ENCODE data around the gene ANAPC10. TPM values are rescaled to one million over a fixed set of nuclear protein-coding genes. Genes with fewer than 3 reads are reported as not detected.

ANAPC10 gene
- polyA plus RNA-seq, 1 experiment = 25.0 TPM

GRCh38 chr4:144955104-144955503 is 142.9 kb downstream of the ANAPC10 start:
- Histone ChIP-seq H3K9me3 (ENCODE audit: control insufficient read depth, insufficient read depth, low read length) (no peaks in the 10 kb centered on the region; the same call in 1 of the 2 replicates), H3K27ac (ENCODE audit: low read depth, low read length) (no peak overlapping the region), H3K4me3 (ENCODE audit: low read depth, low read length) (no peak overlapping the region), H3K27me3 (ENCODE audit: control insufficient read depth, insufficient read depth, low read length) (no peaks in the 10 kb centered on the region)
- TF ChIP-seq, protein P1, sequence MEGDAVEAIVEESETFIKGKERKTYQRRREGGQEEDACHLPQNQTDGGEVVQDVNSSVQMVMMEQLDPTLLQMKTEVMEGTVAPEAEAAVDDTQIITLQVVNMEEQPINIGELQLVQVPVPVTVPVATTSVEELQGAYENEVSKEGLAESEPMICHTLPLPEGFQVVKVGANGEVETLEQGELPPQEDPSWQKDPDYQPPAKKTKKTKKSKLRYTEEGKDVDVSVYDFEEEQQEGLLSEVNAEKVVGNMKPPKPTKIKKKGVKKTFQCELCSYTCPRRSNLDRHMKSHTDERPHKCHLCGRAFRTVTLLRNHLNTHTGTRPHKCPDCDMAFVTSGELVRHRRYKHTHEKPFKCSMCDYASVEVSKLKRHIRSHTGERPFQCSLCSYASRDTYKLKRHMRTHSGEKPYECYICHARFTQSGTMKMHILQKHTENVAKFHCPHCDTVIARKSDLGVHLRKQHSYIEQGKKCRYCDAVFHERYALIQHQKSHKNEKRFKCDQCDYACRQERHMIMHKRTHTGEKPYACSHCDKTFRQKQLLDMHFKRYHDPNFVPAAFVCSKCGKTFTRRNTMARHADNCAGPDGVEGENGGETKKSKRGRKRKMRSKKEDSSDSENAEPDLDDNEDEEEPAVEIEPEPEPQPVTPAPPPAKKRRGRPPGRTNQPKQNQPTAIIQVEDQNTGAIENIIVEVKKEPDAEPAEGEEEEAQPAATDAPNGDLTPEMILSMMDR (IDR thresholded peaks at IDR 0.05; ENCODE audit: low read depth, low read length) = no peak
- ChIA-PET CTCF (no interaction called here), POLR2A (no interaction called here)
- DNase-seq (ENCODE audit: low read depth, low spot score) = no peak

DNA sequence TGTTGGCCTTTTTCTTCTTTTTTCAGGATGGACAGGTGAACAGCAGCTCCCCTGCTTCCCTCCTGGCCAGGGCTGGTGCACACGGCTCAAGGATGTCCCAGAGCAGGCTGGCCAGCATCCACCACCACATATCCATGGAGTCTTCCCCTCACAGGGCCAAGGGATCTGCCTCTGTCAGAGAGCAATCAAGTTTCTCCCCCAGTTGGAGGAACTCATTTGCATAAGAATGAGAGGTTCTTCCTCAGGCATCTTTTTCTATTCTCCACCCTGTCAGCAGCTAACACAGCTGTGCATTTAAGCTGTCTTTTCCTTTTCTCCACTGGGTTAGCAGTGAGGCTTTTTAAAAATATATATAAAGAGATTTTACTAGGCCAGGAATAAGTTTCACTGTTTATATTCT is 143.8 kb downstream of the ANAPC10 start:
- ChIA-PET POLR2A (no interaction called here), CTCF (no interaction called here)
- no peak overlapping the region for H3K4me3 ChIP-seq (ENCODE audit: low read depth, low read length)
- TF ChIP-seq, protein P1 (IDR thresholded peaks at IDR 0.05; ENCODE audit: low read depth, low read length) = no peak
- DNase-seq (ENCODE audit: low read depth, low spot score) = no peak
- no peaks in the 10 kb centered on the region; the same call in 1 of the 2 replicates for H3K9me3 ChIP-seq (ENCODE audit: control insufficient read depth, insufficient read depth, low read length)
- no peaks in the 10 kb centered on the region for H3K27me3 ChIP-seq (ENCODE audit: control insufficient read depth, insufficient read depth, low read length)
- H3K27ac ChIP-seq (ENCODE audit: low read depth, low read length) = no peak overlapping the region

- TF ChIP-seq, protein P1 (IDR thresholded peaks at IDR 0.05; ENCODE audit: low read depth, low read length) = no peak
- Histone ChIP-seq H3K4me3 (ENCODE audit: low read depth, low read length) (no peak overlapping the region), H3K27ac (ENCODE audit: low read depth, low read length) (no peak overlapping the region), H3K27me3 (ENCODE audit: control insufficient read depth, insufficient read depth, low read length) (no peaks in the 10 kb centered on the region), H3K9me3 (ENCODE audit: control insufficient read depth, insufficient read depth, low read length) (no peaks in the 10 kb centered on the region)
- no peak for DNase-seq (ENCODE audit: low read depth, low spot score)
- ChIA-PET CTCF (no interaction called here), POLR2A (no interaction called here)
These were observed 149.6 kb downstream of the ANAPC10 start for GRCh38 chr4:144948421-144948820.

DNA sequence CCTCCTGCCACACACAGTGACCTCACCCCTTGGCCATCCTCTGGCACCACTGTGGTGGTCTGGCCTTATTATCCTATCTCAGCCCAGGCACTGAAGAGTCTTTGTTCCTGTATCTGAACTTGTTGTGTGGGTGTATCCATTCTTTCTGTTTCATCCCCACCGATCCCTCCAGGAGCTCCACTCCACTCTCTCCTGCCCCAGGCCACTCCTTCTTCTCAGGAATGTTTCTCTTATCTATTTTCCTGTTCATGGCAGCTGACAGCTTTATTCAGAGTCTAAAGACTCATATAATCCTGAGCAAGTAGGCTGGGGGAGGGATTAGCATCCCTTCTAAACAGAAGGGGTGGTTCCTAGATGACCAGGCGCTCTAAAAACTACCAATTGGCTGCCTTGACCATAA is 150.0 kb downstream of the ANAPC10 start:
- CTCF ChIA-PET = no interaction called here
- no peak for DNase-seq (ENCODE audit: low read depth, low spot score)
- H3K4me3 ChIP-seq (ENCODE audit: low read depth, low read length) = no peak overlapping the region
- H3K27me3 ChIP-seq (ENCODE audit: control insufficient read depth, insufficient read depth, low read length) = no peaks in the 10 kb centered on the region
- no peak overlapping the region for H3K27ac ChIP-seq (ENCODE audit: low read depth, low read length)
- POLR2A ChIA-PET = no interaction called here
- H3K9me3 ChIP-seq (ENCODE audit: control insufficient read depth, insufficient read depth, low read length) = no peaks in the 10 kb centered on the region
- TF ChIP-seq, protein P1 (IDR thresholded peaks at IDR 0.05; ENCODE audit: low read depth, low read length) = no peak

Other genes with a start within 250 kb of the ANAPC10 start
- 73.2 and 82.0 TPM in 2 replicates for gene ABCE1, start 115 bp upstream of the ANAPC10 start, polyA plus RNA-seq (2011; rRNA removed)
- 19.7 and 27.1 TPM in 2 replicates for gene OTUD4, start 82.4 kb upstream of the ANAPC10 start, polyA plus RNA-seq (2011; rRNA removed)